ENCODE data around the gene LIN7B.

Gene LIN7B

DNA sequence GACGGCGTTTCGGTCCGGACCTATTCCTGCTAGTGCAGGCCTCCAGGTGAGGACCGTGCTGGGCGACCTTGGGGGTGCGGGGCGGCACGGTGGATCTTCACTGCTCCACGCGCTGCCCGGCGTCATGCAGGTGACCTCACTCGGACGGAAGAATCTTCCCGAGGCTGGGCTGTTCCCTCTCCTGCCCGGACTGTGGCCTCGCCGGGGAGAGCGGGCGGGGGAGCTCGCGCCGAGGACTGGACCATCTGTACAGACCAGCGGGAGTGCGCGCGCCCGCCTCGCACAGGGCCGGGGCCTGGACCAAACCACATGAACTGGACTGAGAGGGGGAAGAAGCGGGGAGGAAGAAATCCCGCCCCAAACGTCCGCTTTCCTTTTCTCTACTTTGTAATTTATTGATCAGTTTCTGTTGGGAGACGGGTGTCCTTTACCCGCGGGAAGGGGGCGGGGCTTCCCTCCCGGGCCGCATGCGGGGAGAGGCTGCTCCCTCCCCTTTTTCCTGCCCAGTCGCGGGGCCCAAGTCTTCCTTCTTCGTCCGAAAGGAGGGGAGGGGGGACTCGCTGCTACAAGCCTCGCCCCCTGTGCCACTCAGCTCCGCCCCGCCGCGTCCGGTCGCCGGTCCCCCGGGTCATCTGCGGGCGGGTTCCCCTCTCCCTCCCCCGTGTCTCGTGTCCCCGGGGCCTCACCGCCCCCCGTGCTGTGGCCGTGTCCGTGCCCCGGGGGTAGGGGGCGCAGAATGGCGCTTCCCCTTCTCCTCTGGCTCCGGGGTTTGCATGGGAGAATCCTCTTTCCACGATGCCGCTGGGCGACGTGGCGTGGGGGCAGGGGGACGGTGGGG is 36.2 kb downstream of the LIN7B start:
- Histone ChIP-seq H3K9ac (ENCODE audit: insufficient read length) (peak overlapping the region; percentile 91), H3K9me3 (ENCODE audit: low read depth, low read length) (no peaks in the 10 kb centered on the region), H3K27ac (peak overlapping the region; percentile 85), H3K4me3 (peak overlapping the region; percentile 99), H3K36me3 (ENCODE audit: insufficient read depth, low read length) (peaks cover 4% of the 10 kb centered on the region)
- TF ChIP-seq EZH2 (IDR thresholded peaks at IDR 0.05) (no peak), POLR2AphosphoS5 (IDR thresholded peaks at IDR 0.05; ENCODE audit: borderline replicate concordance, low read depth, low read length) (peak; percentile 21)
- DNase-seq (ENCODE audit: low read depth, low spot score): no peak

DNA sequence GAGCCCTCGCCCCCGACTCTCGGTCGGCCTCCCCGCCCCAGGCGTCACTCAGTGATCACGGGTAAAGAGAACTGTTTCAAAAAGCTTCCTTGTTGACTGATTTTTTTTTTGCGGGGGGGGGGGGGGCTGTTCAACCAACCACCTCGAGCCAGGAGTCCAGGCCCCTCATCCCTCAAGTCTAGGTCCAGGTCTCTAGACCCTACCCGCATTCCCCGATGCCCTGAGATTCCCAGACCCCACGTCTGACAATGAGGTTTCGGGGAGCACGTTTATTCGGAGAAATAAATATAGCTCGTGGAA is 36.7 kb downstream of the LIN7B start:
- H3K9ac ChIP-seq (ENCODE audit: insufficient read length): peak overlapping the region; percentile 91
- H3K27ac ChIP-seq: peak overlapping the region; percentile 85
- no peaks in the 10 kb centered on the region for H3K9me3 ChIP-seq (ENCODE audit: low read depth, low read length)
- no peaks in the 10 kb centered on the region; the same call in 1 of the 2 replicates for H3K36me3 ChIP-seq (ENCODE audit: insufficient read depth, low read length)
- peak overlapping the region; percentile 99 for H3K4me3 ChIP-seq
- DNase-seq (ENCODE audit: low read depth, low spot score): no peak
- TF ChIP-seq FOXP2 (optimal IDR thresholded peaks at IDR 0.05; ENCODE audit: control extremely low read depth, extremely low read length, insufficient read depth): no peak
- TF ChIP-seq EZH2 (IDR thresholded peaks at IDR 0.05): no peak
- no peak for TF ChIP-seq POLR2AphosphoS5 (IDR thresholded peaks at IDR 0.05; ENCODE audit: borderline replicate concordance, low read depth, low read length)

DNA sequence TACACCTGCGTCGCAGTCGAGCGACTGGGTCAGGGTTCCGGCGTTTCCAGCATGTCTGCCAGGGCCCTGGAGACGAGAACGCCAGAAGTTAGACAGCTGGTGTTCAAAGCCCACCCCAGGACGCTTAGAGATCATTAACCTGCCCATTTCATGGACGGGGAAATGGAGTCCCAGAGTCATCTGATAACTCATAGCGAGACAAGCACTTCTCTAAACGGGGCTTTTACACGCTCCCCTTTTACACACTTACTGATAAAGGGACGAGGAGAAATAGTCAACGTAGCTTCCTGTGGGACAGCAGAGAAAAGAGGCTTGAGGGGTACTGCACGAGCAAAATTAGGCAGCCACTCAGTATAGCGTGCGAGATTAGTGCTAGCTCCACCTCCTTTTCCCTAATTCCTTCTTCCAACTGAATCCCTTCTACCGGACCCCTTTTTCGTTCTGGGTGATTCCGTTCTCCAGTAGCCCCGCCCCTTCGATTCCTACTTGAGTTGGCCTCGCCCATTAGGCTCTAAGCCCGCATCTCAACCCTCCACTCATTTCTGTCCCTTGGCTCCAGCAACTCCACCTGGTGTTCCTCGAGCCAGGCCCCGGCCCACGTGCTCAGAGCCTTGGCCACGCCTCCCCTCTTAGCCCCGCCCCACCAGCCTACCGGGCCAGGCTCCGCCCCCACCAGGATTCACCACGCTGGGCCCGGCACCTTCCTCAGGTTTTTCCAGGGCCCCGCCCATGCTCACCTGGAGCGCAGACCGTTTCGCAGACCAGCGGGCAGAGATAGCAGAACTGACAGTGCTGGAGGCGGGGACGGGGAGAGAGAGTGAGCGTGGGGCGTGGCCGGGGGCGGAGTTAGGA is 37.3 kb downstream of the LIN7B start:
- no peak for TF ChIP-seq FOXP2 (optimal IDR thresholded peaks at IDR 0.05; ENCODE audit: control extremely low read depth, extremely low read length, insufficient read depth)
- peak; percentile 67 for TF ChIP-seq POLR2AphosphoS5 (IDR thresholded peaks at IDR 0.05; ENCODE audit: borderline replicate concordance, low read depth, low read length)
- no peak for TF ChIP-seq EZH2 (IDR thresholded peaks at IDR 0.05)
- Histone ChIP-seq H3K9ac (ENCODE audit: insufficient read length) (peak overlapping the region; percentile 12), H3K36me3 (ENCODE audit: insufficient read depth, low read length) (no peaks in the 10 kb centered on the region), H3K9me3 (ENCODE audit: low read depth, low read length) (no peaks in the 10 kb centered on the region), H3K27ac (peak overlapping the region; percentile 85; the same call in 1 of the 2 replicates), H3K4me3 (peak overlapping the region; percentile 99)
- peak; percentile 70 for DNase-seq (ENCODE audit: low read depth, low spot score)

DNA sequence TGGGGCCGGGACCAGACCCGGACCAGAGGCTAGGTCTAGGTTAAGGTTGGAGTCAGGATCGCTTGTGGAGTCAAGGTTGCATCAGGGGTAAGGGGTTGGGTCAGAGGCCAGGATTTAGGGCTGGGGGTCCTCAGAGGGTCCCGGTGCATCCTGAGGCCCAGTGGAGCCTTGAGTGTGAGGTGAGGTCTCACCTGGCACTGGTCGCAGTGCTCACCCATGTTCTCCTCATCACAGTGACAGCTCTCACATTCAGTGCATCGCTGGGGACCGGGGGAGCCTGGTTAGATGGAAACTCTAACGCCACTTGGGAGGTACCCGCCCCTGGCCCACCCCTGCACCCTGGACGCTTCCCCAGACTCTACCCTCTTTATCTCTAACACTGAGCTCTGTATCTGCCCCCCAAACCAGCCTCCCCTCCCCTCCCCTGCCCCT is 38.0 kb downstream of the LIN7B start:
- DNase-seq (ENCODE audit: low read depth, low spot score): no peak
- Histone ChIP-seq H3K36me3 (ENCODE audit: insufficient read depth, low read length) (no peaks in the 10 kb centered on the region), H3K4me3 (peak overlapping the region; percentile 99), H3K9me3 (ENCODE audit: low read depth, low read length) (no peaks in the 10 kb centered on the region), H3K9ac (ENCODE audit: insufficient read length) (no peak overlapping the region), H3K27ac (no peak overlapping the region)
- TF ChIP-seq FOXP2 (optimal IDR thresholded peaks at IDR 0.05; ENCODE audit: control extremely low read depth, extremely low read length, insufficient read depth): no peak
- no peak for TF ChIP-seq EZH2 (IDR thresholded peaks at IDR 0.05)
- no peak for TF ChIP-seq POLR2AphosphoS5 (IDR thresholded peaks at IDR 0.05; ENCODE audit: borderline replicate concordance, low read depth, low read length)

DNA sequence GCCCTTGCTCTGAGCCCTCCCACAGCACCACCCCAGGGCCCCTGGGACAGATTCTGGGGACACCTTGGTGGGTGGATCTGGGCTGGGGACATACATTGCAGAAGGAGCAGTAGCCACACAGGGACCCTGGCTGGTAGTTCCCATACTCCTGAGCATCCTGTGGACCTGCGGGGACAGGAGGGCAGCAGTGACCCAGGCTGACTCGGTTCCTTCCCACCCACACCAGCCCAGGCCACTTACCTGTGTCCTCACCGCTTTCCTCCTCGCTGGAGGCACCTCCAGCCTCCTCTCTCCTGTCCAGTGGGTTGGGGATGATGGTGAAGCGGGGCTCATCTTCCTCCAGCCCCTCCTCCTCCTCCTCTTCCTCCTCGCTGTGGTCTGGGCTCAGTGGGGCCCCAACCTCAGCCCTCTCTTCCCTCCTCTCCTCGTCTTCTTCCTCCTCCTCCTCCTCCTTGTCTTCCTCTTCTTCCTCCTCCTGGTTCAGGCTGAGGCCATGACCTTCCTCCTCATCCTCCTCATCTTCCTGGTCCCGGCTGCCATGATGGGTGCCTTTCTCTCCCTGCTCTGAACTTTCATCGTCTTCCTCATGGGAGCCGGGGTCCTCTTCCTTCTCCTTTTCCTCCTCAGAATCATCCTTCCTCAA is 39.1 kb downstream of the LIN7B start:
- no peaks in the 10 kb centered on the region for H3K9me3 ChIP-seq (ENCODE audit: low read depth, low read length)
- DNase-seq (ENCODE audit: low read depth, low spot score): no peak
- H3K27ac ChIP-seq: no peak overlapping the region
- no peak overlapping the region for H3K9ac ChIP-seq (ENCODE audit: insufficient read length)
- no peak for TF ChIP-seq FOXP2 (optimal IDR thresholded peaks at IDR 0.05; ENCODE audit: control extremely low read depth, extremely low read length, insufficient read depth)
- TF ChIP-seq POLR2AphosphoS5 (IDR thresholded peaks at IDR 0.05; ENCODE audit: borderline replicate concordance, low read depth, low read length): no peak
- TF ChIP-seq EZH2 (IDR thresholded peaks at IDR 0.05): no peak
- H3K36me3 ChIP-seq (ENCODE audit: insufficient read depth, low read length): no peaks in the 10 kb centered on the region
- no peak overlapping the region for H3K4me3 ChIP-seq

DNA sequence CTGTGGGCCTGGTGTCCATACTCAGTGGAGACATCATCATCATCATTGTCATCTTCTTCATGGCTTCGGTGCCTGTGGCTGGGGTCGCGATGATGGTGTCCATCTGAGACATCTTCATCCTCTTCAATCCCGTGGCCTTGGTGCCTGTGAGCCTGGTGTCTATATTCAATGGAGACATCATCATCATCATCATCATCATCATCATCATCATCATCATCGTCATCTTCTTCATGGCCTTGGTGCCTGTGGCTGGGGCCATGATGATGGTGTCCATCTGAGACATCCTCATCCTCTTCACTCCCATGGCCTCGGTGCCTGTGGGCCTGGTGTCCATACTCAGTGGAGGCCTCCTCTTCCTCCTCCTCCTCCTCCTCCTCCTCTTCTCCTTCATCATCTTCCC is 40.1 kb downstream of the LIN7B start:
- Histone ChIP-seq H3K27ac (no peak overlapping the region), H3K36me3 (ENCODE audit: insufficient read depth, low read length) (no peaks in the 10 kb centered on the region), H3K9ac (ENCODE audit: insufficient read length) (no peak overlapping the region), H3K9me3 (ENCODE audit: low read depth, low read length) (no peaks in the 10 kb centered on the region), H3K4me3 (no peak overlapping the region)
- DNase-seq (ENCODE audit: low read depth, low spot score): no peak
- TF ChIP-seq EZH2 (IDR thresholded peaks at IDR 0.05) (no peak), POLR2AphosphoS5 (IDR thresholded peaks at IDR 0.05; ENCODE audit: borderline replicate concordance, low read depth, low read length) (no peak)

DNA sequence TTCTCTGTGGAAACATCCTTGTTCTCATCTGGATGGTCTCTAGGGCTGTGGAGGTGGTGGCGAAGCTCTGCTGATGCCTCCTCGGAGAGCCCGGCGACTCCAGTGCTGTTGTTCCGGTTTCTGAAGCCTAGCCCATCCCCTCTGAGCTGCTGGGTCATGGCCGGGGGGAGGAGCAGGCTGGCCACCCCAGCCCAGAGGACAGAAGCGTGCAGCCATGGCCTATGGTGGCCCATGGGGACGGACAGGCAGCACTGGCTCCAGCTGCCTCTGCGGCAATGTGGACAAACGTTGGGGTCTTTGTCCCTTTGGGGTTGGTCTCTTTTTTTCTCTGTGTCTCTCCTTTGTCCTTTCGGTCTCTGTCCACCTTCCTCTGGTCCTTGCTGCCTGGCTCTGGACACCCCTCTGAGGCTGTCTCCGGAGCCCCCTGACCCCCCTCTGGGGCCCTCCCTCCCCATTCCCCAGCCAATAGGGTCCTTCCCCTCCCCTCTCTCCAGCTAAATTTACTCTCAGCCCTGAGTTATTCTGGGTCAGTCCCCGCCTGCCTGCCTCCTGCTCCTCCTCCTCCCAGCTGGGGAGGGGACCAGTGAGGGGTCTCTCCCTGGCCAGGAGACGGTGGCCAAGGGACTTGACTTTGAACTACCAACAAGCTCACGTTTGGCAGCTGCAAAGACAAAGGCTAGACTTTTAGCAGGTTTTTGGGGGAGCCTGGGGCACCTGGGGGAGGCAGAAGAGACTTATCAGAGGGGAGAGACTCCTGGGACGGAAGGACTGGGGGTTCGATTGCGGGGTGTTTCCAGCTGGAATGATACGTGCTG is 41.0 kb downstream of the LIN7B start, which contains the start of gene HRC:
HRC (minus strand) TSS at position 392 of the 815 bp plus-strand sequence; CDS start at position 233, 159 bp downstream.
- H3K9me3 ChIP-seq (ENCODE audit: low read depth, low read length): no peaks in the 10 kb centered on the region
- no peak within 1 kb of the TSS for H3K9ac ChIP-seq (ENCODE audit: insufficient read length)
- TF ChIP-seq POLR2AphosphoS5 (IDR thresholded peaks at IDR 0.05; ENCODE audit: borderline replicate concordance, low read depth, low read length): no peak
- TF ChIP-seq EZH2 (IDR thresholded peaks at IDR 0.05): no peak
- no peak for TF ChIP-seq FOXP2 (optimal IDR thresholded peaks at IDR 0.05; ENCODE audit: control extremely low read depth, extremely low read length, insufficient read depth)
- no peak within 1 kb of the TSS; the same call in 1 of the 2 replicates for H3K27ac ChIP-seq
- DNase-seq (ENCODE audit: low read depth, low spot score): no peak
- no peaks in the 10 kb centered on the region for H3K36me3 ChIP-seq (ENCODE audit: insufficient read depth, low read length)
- no peak within 1 kb of the TSS for H3K4me3 ChIP-seq
